ENCODE results near the gene NTRK3. TPM values are rescaled to one million over a fixed set of nuclear protein-coding genes. Genes with fewer than 3 reads are reported as not detected.

Gene NTRK3
- polyA plus RNA-seq, 1 donor (not counting 4 experiments of a cell fraction or from before 2014, with no cell fraction given), result not detected

GRCh38 chr15:88016406-88016805 lies 240.1 kb downstream of the NTRK3 start:
- Histone ChIP-seq H3K27me3 (ENCODE audit: control insufficient read depth, extremely low read depth, insufficient read depth, low read length) (no peaks in the 10 kb centered on the region), H2AFZ (ENCODE audit: control insufficient read depth, low read length) (no peak overlapping the region), H3K9me3 (ENCODE audit: control insufficient read depth, low read depth, low read length) (no peaks in the 10 kb centered on the region), H3K27ac (ENCODE audit: control insufficient read depth, insufficient read depth, low read length) (no peak overlapping the region), H3K9ac (ENCODE audit: control insufficient read depth, extremely low read depth, insufficient read depth, low read length) (no peak overlapping the region), H3K4me3 (ENCODE audit: control insufficient read depth in 2 of 3, extremely low read depth in 1 of 3, insufficient read depth in 2 of 3, low read depth in 1 of 3, low read length in 3 of 3) (no peak overlapping the region), H3K79me2 (ENCODE audit: control insufficient read depth, insufficient read depth, low read length) (no peaks in the 10 kb centered on the region), H3K36me3 (ENCODE audit: control insufficient read depth in 2 of 2, extremely low read depth in 1 of 2, insufficient read depth in 2 of 2, low read length in 2 of 2) (no peaks in the 10 kb centered on the region), H4K20me1 (ENCODE audit: control insufficient read depth, extremely low read depth, insufficient read depth, low read length) (no peaks in the 10 kb centered on the region), H3K4me2 (ENCODE audit: control insufficient read depth, extremely low read depth, insufficient read depth, low read depth, low read length) (no peak overlapping the region), H3K9me1 (ENCODE audit: control insufficient read depth, extremely low read depth, insufficient read depth, low read length) (no peaks in the 10 kb centered on the region), H3K4me1 (ENCODE audit: control insufficient read depth, extremely low read depth, insufficient read depth, low read length) (no peaks in the 10 kb centered on the region)
- DNase-seq (ENCODE audit: low read depth, low spot score) (no peak), FAIRE-seq (no peak)
- TF ChIP-seq, protein P1, sequence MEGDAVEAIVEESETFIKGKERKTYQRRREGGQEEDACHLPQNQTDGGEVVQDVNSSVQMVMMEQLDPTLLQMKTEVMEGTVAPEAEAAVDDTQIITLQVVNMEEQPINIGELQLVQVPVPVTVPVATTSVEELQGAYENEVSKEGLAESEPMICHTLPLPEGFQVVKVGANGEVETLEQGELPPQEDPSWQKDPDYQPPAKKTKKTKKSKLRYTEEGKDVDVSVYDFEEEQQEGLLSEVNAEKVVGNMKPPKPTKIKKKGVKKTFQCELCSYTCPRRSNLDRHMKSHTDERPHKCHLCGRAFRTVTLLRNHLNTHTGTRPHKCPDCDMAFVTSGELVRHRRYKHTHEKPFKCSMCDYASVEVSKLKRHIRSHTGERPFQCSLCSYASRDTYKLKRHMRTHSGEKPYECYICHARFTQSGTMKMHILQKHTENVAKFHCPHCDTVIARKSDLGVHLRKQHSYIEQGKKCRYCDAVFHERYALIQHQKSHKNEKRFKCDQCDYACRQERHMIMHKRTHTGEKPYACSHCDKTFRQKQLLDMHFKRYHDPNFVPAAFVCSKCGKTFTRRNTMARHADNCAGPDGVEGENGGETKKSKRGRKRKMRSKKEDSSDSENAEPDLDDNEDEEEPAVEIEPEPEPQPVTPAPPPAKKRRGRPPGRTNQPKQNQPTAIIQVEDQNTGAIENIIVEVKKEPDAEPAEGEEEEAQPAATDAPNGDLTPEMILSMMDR (optimal IDR thresholded peaks at IDR 0.05 in 1 of 3, IDR thresholded peaks at IDR 0.05 in 1 of 3, conservative IDR thresholded peaks at IDR 0.05 in 1 of 3; ENCODE audit: extremely low read depth in 1 of 3, insufficient read depth in 2 of 3, low read length in 3 of 3), result no peak
- dilution Hi-C loops (cut with MboI; ENCODE audit: extremely low pct_ligation_motif_present, low sequenced_read_pairs), result no loop called here

GRCh38 chr15:88015228-88015860 lies 241.2 kb downstream of the NTRK3 start:
- no peaks in the 10 kb centered on the region for H4K20me1 ChIP-seq (ENCODE audit: control insufficient read depth, extremely low read depth, insufficient read depth, low read length)
- H3K9me1 ChIP-seq (ENCODE audit: control insufficient read depth, extremely low read depth, insufficient read depth, low read length), result no peaks in the 10 kb centered on the region
- no peaks in the 10 kb centered on the region for H3K79me2 ChIP-seq (ENCODE audit: control insufficient read depth, insufficient read depth, low read length)
- no peak for DNase-seq (ENCODE audit: low read depth, low spot score)
- H3K9me3 ChIP-seq (ENCODE audit: control insufficient read depth, low read depth, low read length), result no peaks in the 10 kb centered on the region
- no peaks in the 10 kb centered on the region for H3K4me1 ChIP-seq (ENCODE audit: control insufficient read depth, extremely low read depth, insufficient read depth, low read length)
- dilution Hi-C loops (cut with MboI; ENCODE audit: extremely low pct_ligation_motif_present, low sequenced_read_pairs), result no loop called here
- no peak overlapping the region for H3K4me3 ChIP-seq (ENCODE audit: control insufficient read depth in 2 of 3, extremely low read depth in 1 of 3, insufficient read depth in 2 of 3, low read depth in 1 of 3, low read length in 3 of 3)
- H3K27me3 ChIP-seq (ENCODE audit: control insufficient read depth, extremely low read depth, insufficient read depth, low read length), result no peaks in the 10 kb centered on the region
- H3K36me3 ChIP-seq (ENCODE audit: control insufficient read depth in 2 of 2, extremely low read depth in 1 of 2, insufficient read depth in 2 of 2, low read length in 2 of 2), result no peaks in the 10 kb centered on the region
- H2AFZ ChIP-seq (ENCODE audit: control insufficient read depth, low read length), result no peak overlapping the region
- H3K4me2 ChIP-seq (ENCODE audit: control insufficient read depth, extremely low read depth, insufficient read depth, low read depth, low read length), result no peak overlapping the region
- no peak overlapping the region for H3K9ac ChIP-seq (ENCODE audit: control insufficient read depth, extremely low read depth, insufficient read depth, low read length)
- TF ChIP-seq, protein P1 (optimal IDR thresholded peaks at IDR 0.05 in 1 of 3, IDR thresholded peaks at IDR 0.05 in 1 of 3, conservative IDR thresholded peaks at IDR 0.05 in 1 of 3; ENCODE audit: extremely low read depth in 1 of 3, insufficient read depth in 2 of 3, low read length in 3 of 3), result no peak
- TF ChIP-seq EZH2 (IDR thresholded peaks at IDR 0.05; ENCODE audit: low read length), result no peak
- no peak overlapping the region for H3K27ac ChIP-seq (ENCODE audit: control insufficient read depth, insufficient read depth, low read length)
- FAIRE-seq, result no peak
